Esophagus squamous epithelium (tissue), 4 donors: ENCODE data around the gene COG4.

Source experiments
- POLR2A ChIP-seq, 4 donors: fragments of 450-650 bp; IDR thresholded peaks; one replicate each; pipeline ENCODE4 v1.6.1; 2017; ENCODE audit warnings: antibody characterized with exemption in 4 of 4, mild to moderate bottlenecking in 4 of 4, moderate library complexity in 3 of 4
- TF ChIP-seq, protein P1 (sequence below), 6 experiments: fragments of 450-650 bp in 4 of 6; fragments of 200-600 bp in 2 of 6; sonication (generic) in 2 of 6; IDR thresholded peaks; one replicate each; pipeline ENCODE4 v1.5.1; 2016 to 2019; ENCODE audit warnings: antibody characterized with exemption in 6 of 6, mild to moderate bottlenecking in 4 of 6, moderate library complexity in 4 of 6

- TF ChIP-seq POLR2A (IDR thresholded peaks at IDR 0.05), result no peak
- TF ChIP-seq, protein P1, sequence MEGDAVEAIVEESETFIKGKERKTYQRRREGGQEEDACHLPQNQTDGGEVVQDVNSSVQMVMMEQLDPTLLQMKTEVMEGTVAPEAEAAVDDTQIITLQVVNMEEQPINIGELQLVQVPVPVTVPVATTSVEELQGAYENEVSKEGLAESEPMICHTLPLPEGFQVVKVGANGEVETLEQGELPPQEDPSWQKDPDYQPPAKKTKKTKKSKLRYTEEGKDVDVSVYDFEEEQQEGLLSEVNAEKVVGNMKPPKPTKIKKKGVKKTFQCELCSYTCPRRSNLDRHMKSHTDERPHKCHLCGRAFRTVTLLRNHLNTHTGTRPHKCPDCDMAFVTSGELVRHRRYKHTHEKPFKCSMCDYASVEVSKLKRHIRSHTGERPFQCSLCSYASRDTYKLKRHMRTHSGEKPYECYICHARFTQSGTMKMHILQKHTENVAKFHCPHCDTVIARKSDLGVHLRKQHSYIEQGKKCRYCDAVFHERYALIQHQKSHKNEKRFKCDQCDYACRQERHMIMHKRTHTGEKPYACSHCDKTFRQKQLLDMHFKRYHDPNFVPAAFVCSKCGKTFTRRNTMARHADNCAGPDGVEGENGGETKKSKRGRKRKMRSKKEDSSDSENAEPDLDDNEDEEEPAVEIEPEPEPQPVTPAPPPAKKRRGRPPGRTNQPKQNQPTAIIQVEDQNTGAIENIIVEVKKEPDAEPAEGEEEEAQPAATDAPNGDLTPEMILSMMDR (IDR thresholded peaks at IDR 0.05), result no peak
Measured at GRCh38 chr16:70453892-70454221, 69.5 kb downstream of the COG4 start.
